HEK293 (cell line): ENCODE results near the gene PAK4.

Experiments
- CTCF ChIA-PET: fragments of 350-600 bp; formaldehyde crosslinking; extraction: SDS; loops from one replicate; lab custom pipeline; 2021; ENCODE audit warnings: antibody characterized with exemption; lab: Yijun Ruan, JAX
- POLR2A ChIA-PET: fragments of 300-600 bp; formaldehyde crosslinking; extraction: SDS; loops from one replicate; lab custom pipeline; 2020; ENCODE audit warnings: antibody characterized with exemption, inconsistent platforms; lab: Yijun Ruan, JAX
- H3K27ac ChIP-seq: fragments of 200-500 bp; sonication (Bioruptor generic); 2 replicates; pipeline ENCODE4 v1.5.1; 2014; ENCODE audit warnings: low read depth, low read length, control low read depth, inconsistent platforms; ENCODE audit errors: extremely low read depth
- H3K36me3 ChIP-seq, 2 experiments: fragments of 200-500 bp in 1 of 2; sonication (Bioruptor generic) in 1 of 2; 1 replicate in 1 of 2; 2 replicates in 1 of 2; pipeline ENCODE4 v1.5.1; 2014 to 2017; ENCODE audit warnings: inconsistent platforms in 2 of 2, low read length in 2 of 2; ENCODE audit not compliant: control insufficient read depth in 2 of 2, insufficient read depth in 1 of 2
- H3K4me1 ChIP-seq: fragments of 200-500 bp; sonication (Bioruptor generic); 2 replicates; pipeline ENCODE4 v1.5.1; 2014; ENCODE audit warnings: mild to moderate bottlenecking, low read length, inconsistent platforms; ENCODE audit not compliant: control insufficient read depth, insufficient read depth
- H3K4me3 ChIP-seq: 2 replicates; pipeline ENCODE4 v1.5.1; 2011; ENCODE audit warnings: low read depth, mild to moderate bottlenecking, control low read depth, low read length, moderate library complexity
- H3K9me3 ChIP-seq: fragments of 200-500 bp; sonication (Bioruptor generic); 2 replicates; pipeline ENCODE4 v1.5.1; 2014; ENCODE audit warnings: low read depth, low read length, inconsistent platforms; ENCODE audit not compliant: control insufficient read depth, insufficient read depth
- BCL11A ChIP-seq: fragments of 450-650 bp; formaldehyde crosslinking; IDR thresholded peaks from 2 replicates; pipeline ENCODE4 v1.5.1; 2016; ENCODE audit warnings: low read depth, missing biosample characterization, missing genetic modification characterization
- EGR2 ChIP-seq: fragments of 450-650 bp; formaldehyde crosslinking; IDR thresholded peaks from 2 replicates; pipeline ENCODE4 v1.5.1; 2016; ENCODE audit warnings: low read depth, missing biosample characterization, missing genetic modification characterization
- GLIS1 ChIP-seq: fragments of 450-650 bp; formaldehyde crosslinking; IDR thresholded peaks from 2 replicates; pipeline ENCODE4 v1.5.1; 2016; ENCODE audit warnings: missing biosample characterization, missing genetic modification characterization
- IKZF3 ChIP-seq: fragments of 450-650 bp; IDR thresholded peaks from 2 replicates; pipeline ENCODE4 v1.5.0; 2018; ENCODE audit warnings: missing biosample characterization, mild to moderate bottlenecking, missing genetic modification characterization, moderate library complexity
- INSM2 ChIP-seq: fragments of 450-650 bp; formaldehyde crosslinking; IDR thresholded peaks from 2 replicates; pipeline ENCODE4 v1.5.1; 2016; ENCODE audit warnings: missing biosample characterization, missing genetic modification characterization
- PRDM2 ChIP-seq: fragments of 450-650 bp; formaldehyde crosslinking; IDR thresholded peaks from 2 replicates; pipeline ENCODE4 v1.5.1; 2016; ENCODE audit warnings: missing biosample characterization, missing genetic modification characterization, borderline replicate concordance
- ZBTB6 ChIP-seq: fragments of 450-650 bp; formaldehyde crosslinking; IDR thresholded peaks from 2 replicates; pipeline ENCODE4 v1.5.1; 2017; ENCODE audit warnings: missing biosample characterization, missing genetic modification characterization
- ZFHX2 ChIP-seq: fragments of 450-650 bp; formaldehyde crosslinking; conservative IDR thresholded peaks from 2 replicates; pipeline ENCODE4 v1.5.1; 2016; ENCODE audit warnings: missing biosample characterization, missing genetic modification characterization
- ZNF174 ChIP-seq: fragments of 450-650 bp; formaldehyde crosslinking; IDR thresholded peaks from 2 replicates; pipeline ENCODE4 v1.5.0; 2017; ENCODE audit warnings: missing biosample characterization, mild to moderate bottlenecking, missing genetic modification characterization
- ZNF274 ChIP-seq, 2 experiments: fragments of 200-500 bp in 1 of 2; fragments of 450-650 bp in 1 of 2; sonication (Bioruptor generic) in 1 of 2; formaldehyde crosslinking in 1 of 2; IDR thresholded peaks; 2 replicates each; pipeline versions ENCODE4 v1.5.1 to v1.6.1; 2014 to 2016; ENCODE audit warnings: borderline replicate concordance in 1 of 2, inconsistent platforms in 1 of 2, low read length in 1 of 2, missing biosample characterization in 1 of 2, missing genetic modification characterization in 1 of 2
- ZNF280C ChIP-seq: fragments of 450-650 bp; formaldehyde crosslinking; IDR thresholded peaks from 2 replicates; pipeline ENCODE4 v1.5.1; 2016; ENCODE audit warnings: missing biosample characterization, missing genetic modification characterization
- ZNF324 ChIP-seq: fragments of 450-650 bp; formaldehyde crosslinking; IDR thresholded peaks from 2 replicates; pipeline ENCODE4 v1.5.1; 2016; ENCODE audit warnings: missing biosample characterization, missing genetic modification characterization
- ZNF530 ChIP-seq: fragments of 450-650 bp; formaldehyde crosslinking; IDR thresholded peaks from 2 replicates; pipeline ENCODE4 v1.5.1; 2016; ENCODE audit warnings: low read depth, missing biosample characterization, missing genetic modification characterization
- ZNF549 ChIP-seq: fragments of 450-650 bp; IDR thresholded peaks from 2 replicates; pipeline ENCODE4 v1.5.1; 2018; ENCODE audit warnings: missing biosample characterization, missing genetic modification characterization, mild to moderate bottlenecking, inconsistent platforms, moderate library complexity
- ZNF610 ChIP-seq: fragments of 450-650 bp; formaldehyde crosslinking; IDR thresholded peaks from 2 replicates; pipeline ENCODE4 v1.5.1; 2016; ENCODE audit warnings: missing biosample characterization, missing genetic modification characterization, borderline replicate concordance
- ZNF626 ChIP-seq: fragments of 450-650 bp; sonication (Bioruptor Pico); formaldehyde crosslinking; IDR thresholded peaks from 2 replicates; pipeline ENCODE4 v1.5.1; 2018; ENCODE audit warnings: missing biosample characterization, missing genetic modification characterization, inconsistent platforms
- ZNF670 ChIP-seq: fragments of 450-650 bp; formaldehyde crosslinking; IDR thresholded peaks from 2 replicates; pipeline ENCODE4 v1.5.1; 2016; ENCODE audit warnings: missing biosample characterization, missing genetic modification characterization, low read depth
- ZNF701 ChIP-seq: fragments of 450-650 bp; formaldehyde crosslinking; IDR thresholded peaks from 2 replicates; pipeline ENCODE4 v1.5.1; 2016; ENCODE audit warnings: missing biosample characterization, missing genetic modification characterization
- ZNF785 ChIP-seq: fragments of 450-650 bp; formaldehyde crosslinking; IDR thresholded peaks from 2 replicates; pipeline ENCODE4 v1.5.1; 2016; ENCODE audit warnings: missing biosample characterization, missing genetic modification characterization
- ZSCAN4 ChIP-seq: fragments of 450-650 bp; formaldehyde crosslinking; IDR thresholded peaks from 2 replicates; pipeline ENCODE4 v1.5.1; 2017; ENCODE audit warnings: missing biosample characterization, missing genetic modification characterization
- ZXDB ChIP-seq: fragments of 450-650 bp; formaldehyde crosslinking; IDR thresholded peaks from 2 replicates; pipeline ENCODE4 v1.5.1; 2016; ENCODE audit warnings: missing biosample characterization, missing genetic modification characterization

The PAK4 gene

GRCh38 chr19:39083983-39084731, 41.4 kb upstream of the PAK4 start, which contains the start of gene ACP7:
Gene ACP7 (plus strand): TSS chr19:39084368. CDS start chr19:39085270, 902 bp downstream.
- ChIA-PET CTCF (interaction anchor here (0.6 to 2.6 kb wide), 7 partner anchors 9 to 122 kb away, joined by 3 to 20 read pairs (median 7); no protein-coding TSS in a partner anchor), POLR2A (interaction anchor here (0.7 to 1.5 kb wide), 2 partner anchors 11 to 53 kb away, joined by 4 to 5 read pairs; no protein-coding TSS in a partner anchor)
- H3K4me3 ChIP-seq: no peak within 1 kb of the TSS
- H3K36me3 ChIP-seq: no peaks in the 10 kb centered on the region; a peak in 1 of 3 replicates
- no peak within 1 kb of the TSS for H3K27ac ChIP-seq
- H3K4me1 ChIP-seq: peaks cover 5% of the 10 kb centered on the region; the same call in 1 of the 2 replicates
- no peaks in the 10 kb centered on the region for H3K9me3 ChIP-seq
- no peak for TF ChIP-seq ZNF785 (tag by site-specific recombination)
- no peak for TF ChIP-seq PRDM2
- peak; percentile 89 for TF ChIP-seq EGR2 (tag by site-specific recombination)
- TF ChIP-seq ZNF324: no peak
- TF ChIP-seq IKZF3 (tag by site-specific recombination): peak; percentile 10; the same call in 1 of the 2 replicates
- no peak for TF ChIP-seq ZNF626 (tag by site-specific recombination)
- no peak for TF ChIP-seq ZNF549 (tag by site-specific recombination)
- TF ChIP-seq ZFHX2: peak; percentile 89
- TF ChIP-seq INSM2 (tag by site-specific recombination): no peak
- no peak for TF ChIP-seq ZNF174 (tag by site-specific recombination)
- no peak for TF ChIP-seq ZNF670 (tag by site-specific recombination)
- no peak for TF ChIP-seq BCL11A
- TF ChIP-seq ZNF280C (tag by site-specific recombination): no peak
- TF ChIP-seq ZXDB: no peak
- peak; percentile 75; the same call in 1 of the 2 replicates for TF ChIP-seq ZBTB6
- TF ChIP-seq ZNF701 (tag by site-specific recombination): no peak
- TF ChIP-seq ZNF610 (tag by site-specific recombination): no peak
- TF ChIP-seq ZNF530 (tag by site-specific recombination): no peak
- no peak for TF ChIP-seq GLIS1 (tag by site-specific recombination)
- TF ChIP-seq ZNF274 (IDR thresholded peaks at IDR 0.05; ENCODE audit: low read length): no peak
- TF ChIP-seq ZNF274 (tag by site-specific recombination; IDR thresholded peaks at IDR 0.05; ENCODE audit: borderline replicate concordance): no peak
- no peak for TF ChIP-seq ZSCAN4 (tag by site-specific recombination)
